Immature natural killer cell (primary cell): ENCODE measurements around the gene VIPR2. TPM values are rescaled to one million over a fixed set of nuclear protein-coding genes. Genes with fewer than 3 reads are reported as not detected.
"Not testable (repeated sequence)": the region's sequence is repeated elsewhere in the genome, so short reads cannot be mapped to it uniquely, and the experiment has no call there.

Experiments
- DNase-seq, 3 donors: peaks; one replicate each; pipeline ENCODE4 v3.0.0; 2022; ENCODE audit warnings: mixed read lengths in 1 of 3
- H3K27ac Mint-ChIP-seq, 6 donors: one replicate each; pipeline ENCODE4 v1.8.0; 2020; ENCODE audit warnings: mixed read lengths in 6 of 6, mild to moderate bottlenecking in 5 of 6, inconsistent platforms in 4 of 6, moderate library complexity in 3 of 6
- H3K27me3 Mint-ChIP-seq, 3 donors: one replicate each; pipeline ENCODE4 v1.8.0; 2020 to 2021; ENCODE audit warnings: low read depth in 3 of 3, mild to moderate bottlenecking in 3 of 3, mixed read lengths in 3 of 3, moderate library complexity in 3 of 3, inconsistent platforms in 1 of 3
- H3K36me3 Mint-ChIP-seq, 3 donors: one replicate each; pipeline ENCODE4 v1.8.0; 2020; ENCODE audit warnings: mixed read lengths in 3 of 3, inconsistent platforms in 2 of 3, mild to moderate bottlenecking in 2 of 3
- H3K4me1 Mint-ChIP-seq, 2 donors: one replicate each; pipeline ENCODE4 v1.8.0; 2020; ENCODE audit warnings: inconsistent platforms in 2 of 2, mild to moderate bottlenecking in 2 of 2, mixed read lengths in 2 of 2, moderate library complexity in 1 of 2
- H3K4me3 Mint-ChIP-seq, 5 donors: one replicate each; pipeline ENCODE4 v1.8.0; 2020; ENCODE audit warnings: mild to moderate bottlenecking in 5 of 5, mixed read lengths in 5 of 5, inconsistent platforms in 3 of 5, moderate library complexity in 3 of 5
- H3K9me3 Mint-ChIP-seq, 6 donors: one replicate each; pipeline ENCODE4 v1.8.0; 2020; ENCODE audit warnings: mild to moderate bottlenecking in 6 of 6, mixed read lengths in 6 of 6, inconsistent platforms in 4 of 6, moderate library complexity in 3 of 6
- polyA plus RNA-seq, 3 donors: library from polyadenylated mRNA; unstranded; fragments of 300-500 nt; fragmentation: Illumina TruSeq; gene quantifications; one replicate each; pipeline ENCODE4 v1.2.3, GENCODE V29; 2021

VIPR2 gene
- polyA plus RNA-seq, 3 donors from 2014 or later = 0.41 to 5.2 (median 2.4) TPM

DNA sequence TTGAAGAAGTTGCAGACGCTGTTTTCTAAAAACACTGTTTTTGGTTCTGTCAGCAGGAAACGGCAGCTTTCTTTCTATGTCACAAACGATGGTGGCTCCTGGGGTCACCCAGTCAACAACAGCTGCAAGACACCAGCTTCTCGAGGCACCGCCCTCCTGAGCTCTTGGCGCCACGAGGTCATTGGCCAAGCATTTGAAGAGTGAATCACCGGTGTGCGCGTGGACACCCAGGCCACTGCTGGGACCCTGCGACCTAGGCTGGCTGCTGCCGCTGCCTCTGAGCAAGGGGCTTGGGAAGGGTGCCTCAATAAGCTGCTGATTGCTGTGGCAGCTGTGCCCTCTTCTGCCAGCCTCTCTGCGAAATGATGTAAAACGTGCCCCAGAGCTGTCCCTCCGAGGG, 22.5 kb upstream of the VIPR2 start:
- H3K4me3 Mint-ChIP-seq = no peak overlapping the region
- H3K9me3 Mint-ChIP-seq = no peaks in the 10 kb centered on the region
- no peak for DNase-seq
- no peaks in the 10 kb centered on the region for H3K36me3 Mint-ChIP-seq
- H3K27ac Mint-ChIP-seq = no peak overlapping the region
- H3K4me1 Mint-ChIP-seq = no peaks in the 10 kb centered on the region
- no peaks in the 10 kb centered on the region for H3K27me3 Mint-ChIP-seq

DNA sequence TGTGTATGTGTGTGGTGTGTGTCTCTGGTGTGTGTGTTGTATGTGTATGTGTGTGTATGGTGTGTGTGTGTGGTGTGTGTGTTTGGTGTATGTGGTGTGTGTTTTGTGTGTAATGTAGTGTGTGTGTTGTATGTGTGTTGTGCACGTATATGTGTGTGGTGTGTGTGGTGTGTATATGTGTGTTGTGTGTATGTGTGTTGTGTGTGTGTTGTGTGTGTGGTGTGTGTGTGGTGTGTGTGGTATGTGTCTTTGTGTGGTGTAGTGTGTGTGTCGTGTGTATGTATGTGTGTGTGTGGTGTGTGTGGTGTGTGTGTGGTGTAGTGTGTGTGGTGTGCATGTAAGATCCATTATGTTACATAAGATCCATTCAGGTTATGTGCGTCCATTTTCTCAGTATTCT, 21.9 kb upstream of the VIPR2 start:
- H3K36me3 Mint-ChIP-seq = no peaks in the 10 kb centered on the region
- no peaks in the 10 kb centered on the region for H3K9me3 Mint-ChIP-seq
- H3K4me1 Mint-ChIP-seq = no peaks in the 10 kb centered on the region
- H3K27ac Mint-ChIP-seq = no peak overlapping the region
- no peaks in the 10 kb centered on the region for H3K27me3 Mint-ChIP-seq
- DNase-seq = no peak
- H3K4me3 Mint-ChIP-seq = no peak overlapping the region

DNA sequence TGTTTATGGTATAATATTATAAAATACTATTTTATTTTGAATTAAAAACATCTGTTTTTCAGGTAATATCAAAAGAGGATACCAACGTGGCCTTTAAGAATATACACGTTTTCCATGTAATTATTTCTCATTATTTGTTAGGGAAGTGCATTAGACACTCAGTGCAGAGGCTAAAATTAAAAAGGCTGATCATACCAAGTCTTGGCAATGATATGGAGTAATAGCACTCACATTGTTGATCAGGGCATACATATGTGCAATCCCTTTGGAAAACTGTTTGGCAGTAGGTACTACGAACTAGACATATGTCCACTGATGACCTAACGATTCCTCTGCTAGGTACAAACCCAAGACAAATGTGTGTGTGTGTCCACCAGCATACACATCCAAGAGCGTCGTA, 20.7 kb upstream of the VIPR2 start:
- H3K27ac Mint-ChIP-seq = no peak overlapping the region
- no peak overlapping the region for H3K4me3 Mint-ChIP-seq
- DNase-seq = no peak
- no peaks in the 10 kb centered on the region for H3K27me3 Mint-ChIP-seq
- H3K4me1 Mint-ChIP-seq = no peaks in the 10 kb centered on the region
- H3K36me3 Mint-ChIP-seq = no peaks in the 10 kb centered on the region
- H3K9me3 Mint-ChIP-seq = no peaks in the 10 kb centered on the region

DNA sequence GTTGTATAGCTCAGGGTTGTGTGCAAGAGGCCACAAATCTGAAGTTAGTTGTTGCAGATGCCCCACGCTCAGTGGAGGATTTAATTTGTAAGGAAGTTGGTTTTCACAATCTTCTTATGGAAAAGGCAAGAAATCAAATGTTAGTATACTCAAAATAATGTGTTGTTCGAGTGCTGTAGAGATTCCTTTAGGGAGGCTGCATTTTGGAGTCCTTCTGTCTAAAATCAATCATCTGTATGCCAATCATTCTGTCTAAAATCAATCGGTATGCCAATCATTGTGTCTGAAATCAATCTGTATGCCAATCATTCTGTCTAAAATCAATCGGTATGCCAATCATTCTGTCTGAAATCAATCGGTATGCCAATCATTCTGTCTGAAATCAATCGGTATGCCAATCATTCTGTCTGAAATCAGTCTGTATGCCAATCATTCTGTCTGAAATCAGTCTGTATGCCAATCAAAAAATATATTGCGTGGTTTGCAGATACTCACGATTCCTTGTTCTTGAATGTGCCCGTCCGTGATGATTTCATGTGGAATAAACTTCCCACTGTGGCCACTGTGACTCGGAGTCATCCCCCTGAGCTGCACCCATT, 19.1 kb upstream of the VIPR2 start:
- H3K27ac Mint-ChIP-seq, H3K4me3 Mint-ChIP-seq, DNase-seq, H3K4me1 Mint-ChIP-seq, H3K36me3 Mint-ChIP-seq, H3K27me3 Mint-ChIP-seq, H3K9me3 Mint-ChIP-seq: not testable (repeated sequence)

DNA sequence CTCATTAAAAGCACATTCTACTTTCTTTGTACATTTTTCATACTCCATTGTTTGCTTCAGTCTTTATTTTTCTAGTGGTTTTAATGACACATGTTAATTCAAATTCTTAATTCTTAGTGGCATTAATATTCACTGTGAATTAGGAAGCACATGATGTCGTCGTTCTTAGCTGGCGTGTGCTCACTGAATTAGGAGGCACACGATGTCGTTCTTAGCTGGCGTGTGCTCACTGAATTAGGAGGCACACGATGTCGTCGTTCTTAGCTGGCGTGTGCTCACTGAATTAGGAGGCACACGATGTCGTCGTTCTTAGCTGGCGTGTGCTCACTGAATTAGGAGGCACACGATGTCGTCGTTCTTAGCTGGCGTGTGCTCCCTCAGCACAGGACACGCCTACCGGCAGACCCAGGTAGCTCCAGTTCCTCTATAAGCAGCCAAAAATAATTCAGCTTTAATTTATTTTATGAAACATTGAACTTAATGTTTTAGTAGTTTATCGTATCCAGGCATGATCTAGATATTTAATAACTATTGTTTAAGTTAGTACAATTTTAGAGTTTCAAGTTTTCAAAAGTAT, 17.5 kb upstream of the VIPR2 start:
- H3K4me1 Mint-ChIP-seq, H3K27ac Mint-ChIP-seq, DNase-seq, H3K36me3 Mint-ChIP-seq, H3K9me3 Mint-ChIP-seq, H3K27me3 Mint-ChIP-seq, H3K4me3 Mint-ChIP-seq: not testable (repeated sequence)

DNA sequence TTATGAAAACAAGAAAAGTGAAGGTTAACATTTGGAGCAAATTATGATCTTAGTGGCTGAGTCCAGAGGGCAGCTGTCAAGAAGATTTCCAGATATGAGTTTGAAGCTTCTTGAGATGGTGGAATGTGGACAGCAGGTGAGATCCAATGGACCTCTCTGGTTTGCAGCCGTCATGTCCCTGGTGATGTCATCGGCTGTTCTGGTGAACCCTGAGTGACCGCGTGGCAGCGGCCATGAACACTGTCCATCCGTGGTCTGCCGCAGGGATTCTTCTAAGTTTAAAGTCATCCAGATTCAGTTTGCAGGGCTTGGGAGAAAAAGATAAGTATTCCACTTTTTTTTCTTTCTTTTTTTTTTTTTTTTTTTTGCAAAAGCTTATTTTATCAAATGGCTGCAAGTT, 15.8 kb upstream of the VIPR2 start:
- no peak overlapping the region for H3K27ac Mint-ChIP-seq
- peaks cover 0 to 5% of the 10 kb centered on the region in 2 donors for H3K4me1 Mint-ChIP-seq
- no peak for DNase-seq
- H3K36me3 Mint-ChIP-seq = no peaks in the 10 kb centered on the region
- no peaks in the 10 kb centered on the region for H3K9me3 Mint-ChIP-seq
- no peak overlapping the region for H3K4me3 Mint-ChIP-seq
- peaks cover 0 to 3% (median 0%) of the 10 kb centered on the region in 3 donors for H3K27me3 Mint-ChIP-seq

DNA sequence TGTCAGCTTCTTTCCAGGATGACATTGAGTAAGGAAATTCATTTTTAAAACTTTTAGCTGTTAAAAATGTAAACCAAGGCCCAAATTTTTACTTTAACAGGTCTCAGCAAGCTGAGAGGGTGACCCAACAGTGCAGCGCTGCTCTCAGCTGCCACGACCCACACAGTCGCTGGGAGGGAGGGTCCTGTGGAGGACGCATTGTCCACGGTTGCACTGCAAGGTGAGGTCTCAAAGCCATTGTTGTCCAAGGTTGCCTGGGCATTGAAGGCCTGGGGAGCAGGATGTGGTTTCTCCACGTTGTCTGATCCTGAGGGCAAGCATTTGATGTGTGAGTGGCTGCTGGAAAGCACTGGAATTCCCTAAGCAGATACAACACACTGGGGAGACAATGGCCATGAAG, 15.1 kb upstream of the VIPR2 start:
- Mint-ChIP-seq H3K36me3 (no peaks in the 10 kb centered on the region), H3K27ac (no peak overlapping the region), H3K9me3 (no peaks in the 10 kb centered on the region), H3K4me1 (peaks cover 0 to 5% of the 10 kb centered on the region in 2 donors), H3K27me3 (peaks cover 0 to 3% (median 0%) of the 10 kb centered on the region in 3 donors), H3K4me3 (no peak overlapping the region)
- DNase-seq = no peak

DNA sequence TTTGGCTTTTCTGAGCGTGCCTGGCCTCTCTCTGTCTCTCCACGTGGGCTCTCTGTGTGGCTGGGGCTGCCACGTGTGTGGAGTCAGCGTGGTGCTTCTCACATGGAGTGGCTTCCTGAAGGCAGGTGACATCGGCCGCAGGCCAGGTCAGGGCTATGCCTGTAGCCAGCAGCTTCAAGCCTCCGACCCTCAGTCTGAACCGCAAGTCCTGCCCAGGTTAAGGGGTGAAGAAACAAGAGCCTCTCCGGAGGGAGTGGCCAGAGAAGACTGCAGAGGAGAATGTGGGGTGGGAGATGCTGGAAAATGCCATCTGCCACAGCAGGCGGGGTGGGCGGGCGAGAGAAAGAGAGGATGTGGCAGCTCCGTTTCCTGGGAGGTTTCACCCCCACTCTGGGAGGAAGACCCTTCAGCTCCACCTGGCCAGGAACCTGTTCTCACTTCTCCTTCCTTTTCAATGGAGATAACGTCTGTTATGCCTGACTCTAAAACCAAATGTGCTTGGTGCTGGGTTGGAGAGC, 14.3 kb upstream of the VIPR2 start:
- peaks cover 0 to 3% (median 0%) of the 10 kb centered on the region in 3 donors for H3K27me3 Mint-ChIP-seq

DNA sequence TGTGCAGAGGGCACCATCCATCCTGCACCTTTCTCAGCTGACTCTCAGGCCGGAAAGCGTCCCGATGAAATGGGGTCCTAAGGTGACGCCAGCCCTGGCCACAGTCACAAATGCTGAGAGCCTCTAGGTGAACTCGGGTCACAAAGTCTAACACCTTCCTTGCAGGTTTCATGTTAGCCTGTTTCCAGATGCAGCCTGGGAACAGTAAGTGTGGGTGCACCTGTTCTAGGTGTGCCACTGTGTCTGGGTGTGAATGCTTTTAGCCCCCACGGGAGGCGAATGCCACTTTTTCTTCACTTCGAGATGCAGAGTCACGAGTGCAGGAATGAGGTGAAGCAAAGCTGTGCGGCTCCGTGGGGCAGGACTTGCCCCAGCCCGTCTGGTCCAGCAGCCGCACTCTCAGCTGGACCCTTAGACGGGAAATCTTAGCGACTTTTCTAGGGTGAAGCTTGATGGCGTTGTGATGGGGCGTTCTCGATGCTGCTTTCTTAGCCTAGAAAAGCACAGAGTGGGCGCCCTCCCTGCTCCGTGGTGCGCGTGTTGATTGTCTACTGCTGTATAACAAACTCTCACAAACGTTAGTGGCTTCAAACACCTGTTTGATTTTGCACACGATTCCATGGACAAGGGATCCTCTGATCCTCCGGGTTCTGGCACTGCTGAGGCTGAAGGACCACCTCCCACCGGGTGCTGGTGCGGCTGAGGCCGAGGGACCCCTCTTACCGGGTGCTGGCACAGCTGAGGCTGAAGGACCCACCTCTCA, 13.6 kb upstream of the VIPR2 start:
- H3K4me3 Mint-ChIP-seq = no peak overlapping the region
- no peaks in the 10 kb centered on the region for H3K9me3 Mint-ChIP-seq
- no peak for DNase-seq
- no peaks in the 10 kb centered on the region for H3K36me3 Mint-ChIP-seq
- peaks cover 0 to 3% (median 0%) of the 10 kb centered on the region in 3 donors for H3K27me3 Mint-ChIP-seq
- H3K4me1 Mint-ChIP-seq = peaks cover 0 to 5% of the 10 kb centered on the region in 2 donors
- no peak overlapping the region for H3K27ac Mint-ChIP-seq

More for the DNA sequence above, 14.3 kb upstream of the VIPR2 start:
- H3K27ac Mint-ChIP-seq = peak overlapping the region in 1 of 6 donors; percentile 23
- H3K4me1 Mint-ChIP-seq = peaks cover 0 to 5% of the 10 kb centered on the region in 2 donors
- no peaks in the 10 kb centered on the region for H3K36me3 Mint-ChIP-seq
- DNase-seq = no peak
- no peak overlapping the region for H3K4me3 Mint-ChIP-seq
- H3K9me3 Mint-ChIP-seq = no peaks in the 10 kb centered on the region

DNA sequence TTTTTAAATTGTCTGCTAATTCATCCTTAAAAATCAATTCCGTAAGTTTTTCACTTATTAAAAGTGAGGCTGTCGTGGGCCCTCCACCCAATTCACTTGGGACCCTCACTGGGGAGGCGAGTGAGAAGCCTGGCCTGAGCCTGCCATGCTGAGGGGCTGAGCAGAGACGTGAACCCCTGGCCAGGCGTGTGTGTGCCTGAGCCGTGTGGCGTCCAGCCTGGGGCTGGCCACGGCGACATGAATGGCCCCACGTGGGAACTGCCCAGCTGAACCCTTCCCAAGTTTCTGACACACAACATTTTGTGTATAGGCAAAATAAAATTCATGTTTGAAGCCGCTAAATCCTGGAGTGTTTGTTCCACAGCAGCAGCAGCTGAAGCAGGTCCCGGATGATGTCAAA, 13.0 kb upstream of the VIPR2 start:
- peaks cover 0 to 5% (median 2%) of the 10 kb centered on the region in 3 donors for H3K27me3 Mint-ChIP-seq
- peaks cover 0 to 5% of the 10 kb centered on the region in 2 donors for H3K4me1 Mint-ChIP-seq
- no peaks in the 10 kb centered on the region for H3K36me3 Mint-ChIP-seq
- no peak overlapping the region for H3K4me3 Mint-ChIP-seq
- no peak for DNase-seq
- H3K9me3 Mint-ChIP-seq = no peaks in the 10 kb centered on the region
- no peak overlapping the region for H3K27ac Mint-ChIP-seq

DNA sequence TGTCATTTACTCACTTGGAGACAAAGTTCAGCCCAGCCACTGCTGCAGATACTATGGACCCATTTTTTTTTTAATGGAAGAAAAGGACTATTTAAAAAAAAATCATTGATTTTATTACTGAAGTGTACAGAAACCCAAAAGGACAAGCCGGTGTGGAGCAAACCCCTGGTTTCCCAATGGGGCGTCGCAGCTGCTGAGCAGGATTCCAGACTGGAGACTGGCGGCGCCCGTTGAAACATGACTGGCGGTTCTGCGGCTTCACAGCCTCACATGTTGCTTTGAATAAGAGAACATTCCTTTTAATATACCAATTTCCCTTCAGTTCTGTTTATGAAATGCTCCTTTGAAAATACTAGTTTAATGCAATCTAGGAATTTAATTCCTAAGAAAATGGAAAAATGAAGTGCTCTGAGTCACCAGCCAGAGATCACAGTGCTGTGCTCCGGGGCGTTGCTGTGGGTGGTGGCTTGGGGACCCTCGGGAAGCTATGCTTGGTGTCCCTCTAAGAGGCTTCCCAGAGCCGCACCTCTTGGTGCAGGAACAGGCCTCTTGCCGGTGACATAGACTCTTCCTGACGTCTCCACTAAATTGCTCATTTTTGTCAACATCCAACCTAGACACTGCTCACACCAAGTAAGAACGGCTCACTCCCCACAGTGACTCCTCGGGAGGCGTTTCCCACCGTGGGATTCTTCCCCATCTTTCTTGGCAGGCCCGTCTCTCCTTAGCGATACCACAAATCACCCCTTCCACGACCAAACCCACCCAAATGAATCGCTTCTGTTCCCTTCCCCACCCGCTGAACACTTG, 12.0 kb upstream of the VIPR2 start:
- no peak overlapping the region for H3K4me3 Mint-ChIP-seq
- peaks cover 0 to 5% of the 10 kb centered on the region in 2 donors for H3K4me1 Mint-ChIP-seq
- no peaks in the 10 kb centered on the region for H3K9me3 Mint-ChIP-seq
- H3K36me3 Mint-ChIP-seq = no peaks in the 10 kb centered on the region
- H3K27me3 Mint-ChIP-seq = peaks cover 2 to 5% (median 2%) of the 10 kb centered on the region in 3 donors
- peak overlapping the region in 1 of 6 donors; percentile 45 for H3K27ac Mint-ChIP-seq
- DNase-seq = no peak

DNA sequence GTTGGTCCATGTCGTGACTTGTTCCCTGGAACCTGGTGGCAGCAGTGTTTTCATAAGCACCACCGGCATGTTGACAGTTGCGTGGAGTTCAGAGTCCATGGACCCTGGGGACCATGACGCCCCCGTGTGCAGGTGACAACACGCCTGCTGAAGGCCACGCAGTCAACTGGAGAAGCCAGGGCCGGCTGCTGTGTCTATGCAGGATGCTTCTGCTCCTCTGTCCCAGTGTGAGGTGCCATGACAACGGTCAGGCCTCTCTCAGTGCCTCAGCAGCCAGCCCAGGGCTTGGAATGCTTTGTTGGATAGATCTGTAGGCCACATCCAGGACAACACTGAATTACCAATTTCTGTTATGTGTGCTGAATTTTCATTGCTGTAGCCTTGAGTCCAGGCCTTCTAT, 10.7 kb upstream of the VIPR2 start:
- Mint-ChIP-seq H3K4me3 (no peak overlapping the region), H3K9me3 (no peaks in the 10 kb centered on the region), H3K36me3 (no peaks in the 10 kb centered on the region), H3K27me3 (peaks cover 2 to 5% (median 4%) of the 10 kb centered on the region in 3 donors), H3K27ac (peak overlapping the region in 1 of 6 donors; percentile 59), H3K4me1 (peaks cover 0 to 5% of the 10 kb centered on the region in 2 donors)
- DNase-seq = no peak

DNA sequence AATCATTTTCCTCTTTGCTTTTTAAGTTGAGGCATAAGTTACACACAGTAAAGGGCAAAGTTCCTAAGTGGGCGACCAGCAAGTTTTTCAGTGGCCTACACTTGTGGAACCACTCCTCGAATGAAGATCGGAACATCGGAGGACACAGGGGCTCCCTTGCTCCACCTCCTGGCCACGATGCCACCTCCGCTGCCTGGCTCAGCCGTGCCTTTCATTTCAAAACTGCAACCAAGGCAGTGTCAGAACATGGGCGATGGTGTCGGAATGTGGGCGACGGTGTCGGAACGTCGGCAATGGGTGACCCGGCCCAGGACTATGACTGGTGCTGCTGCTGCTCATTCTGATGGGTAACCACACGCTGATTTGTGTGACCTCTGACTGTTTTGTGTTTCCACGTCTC, 9.6 kb upstream of the VIPR2 start:
- DNase-seq = no peak
- H3K36me3 Mint-ChIP-seq = no peaks in the 10 kb centered on the region
- H3K4me3 Mint-ChIP-seq = no peak overlapping the region
- H3K9me3 Mint-ChIP-seq = no peaks in the 10 kb centered on the region
- peaks cover 0 to 3% of the 10 kb centered on the region in 2 donors for H3K4me1 Mint-ChIP-seq
- H3K27ac Mint-ChIP-seq = peak overlapping the region in 1 of 6 donors; percentile 8
- H3K27me3 Mint-ChIP-seq = peaks cover 2 to 5% (median 4%) of the 10 kb centered on the region in 3 donors

DNA sequence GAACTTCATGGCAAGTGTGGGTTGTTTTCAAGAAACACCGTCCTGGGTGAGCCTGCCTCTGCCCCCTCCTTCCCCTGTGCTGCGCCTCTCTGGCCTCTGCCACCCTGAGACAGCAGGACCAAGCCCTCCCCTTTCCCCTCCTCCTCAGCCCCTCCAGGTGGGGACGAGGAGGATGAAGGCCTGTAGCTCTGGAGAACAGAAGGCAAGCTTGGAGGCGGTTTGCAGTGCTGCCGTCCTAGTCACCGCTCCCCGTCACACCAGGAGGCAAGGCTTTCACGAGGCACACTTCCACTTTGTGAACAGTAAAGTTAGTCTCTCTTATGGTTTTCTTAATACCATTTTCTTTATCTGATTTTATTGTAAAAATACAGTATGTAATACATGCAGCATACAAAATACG, 8.8 kb upstream of the VIPR2 start:
- peaks cover 2 to 4% (median 2%) of the 10 kb centered on the region in 3 donors for H3K27me3 Mint-ChIP-seq
- H3K9me3 Mint-ChIP-seq = no peaks in the 10 kb centered on the region
- no peaks in the 10 kb centered on the region for H3K4me1 Mint-ChIP-seq
- H3K27ac Mint-ChIP-seq = no peak overlapping the region
- no peaks in the 10 kb centered on the region for H3K36me3 Mint-ChIP-seq
- DNase-seq = no peak
- H3K4me3 Mint-ChIP-seq = no peak overlapping the region
